Body of pancreas (tissue), 4 donors: ENCODE results near the gene PUM2.

Source experiments
- CTCF ChIP-seq, 7 experiments: fragments of 450-650 bp in 4 of 7; fragments of 200-600 bp in 3 of 7; sonication (generic) in 3 of 7; IDR thresholded peaks; one replicate each; pipeline ENCODE4 v1.5.1; 2016 to 2019; ENCODE audit warnings: antibody characterized with exemption in 7 of 7
- POLR2A ChIP-seq, 3 donors: fragments of 450-650 bp; IDR thresholded peaks; one replicate each; pipeline ENCODE4 v1.6.1; 2016; ENCODE audit warnings: antibody characterized with exemption in 3 of 3, mild to moderate bottlenecking in 2 of 3

- TF ChIP-seq POLR2A (IDR thresholded peaks at IDR 0.05) (no peak), CTCF (IDR thresholded peaks at IDR 0.05) (no peak)
Observed at GRCh38 chr2:20372896-20373640, 22.4 kb upstream of the PUM2 start.
